HCT116 (cell line): ENCODE results near the gene DMRT2. TPM values are rescaled to one million over a fixed set of nuclear protein-coding genes. Genes with fewer than 3 reads are reported as not detected.

ENCODE experiments used
- ATAC-seq: fragments of 200-7000 bp; cut with Tn5 transposase; 2 replicates; pipeline ENCODE4 v1.9.1; 2020; ENCODE audit warnings: mild to moderate bottlenecking, moderate library complexity
- BruUV-seq: library from RNA; stranded (reverse); fragments of 400-500 nt; replicated peaks from 2 replicates; lab custom pipeline; 2021; lab: Mats Ljungman, UMichigan
- CTCF ChIA-PET: fragments of 300-600 bp; sonication (Branson Sonifier 250); formaldehyde crosslinking; loops from one replicate; lab custom pipeline; 2021; ENCODE audit warnings: antibody characterized with exemption; lab: Charles Lee
- POLR2A ChIA-PET: fragments of 300-600, 350-600 bp; sonication (Branson Sonifier 250); formaldehyde crosslinking; loops from one replicate; lab custom pipeline; 2021; ENCODE audit warnings: antibody characterized with exemption; lab: Charles Lee
- RAD21 ChIA-PET, 2 experiments: fragments of 300-600 bp; sonication (Branson Sonifier 250); formaldehyde crosslinking; loops; one replicate each; lab custom pipeline; 2023; ENCODE audit warnings: low total read pairs in 2 of 2; ENCODE audit not compliant: uncharacterized antibody in 2 of 2, unreplicated experiment in 2 of 2, low non-redundant PET in 1 of 2; lab: Charles Lee
- DNase-seq: peaks from one replicate; pipeline ENCODE4 v3.0.0-alpha.2; 2010; ENCODE audit warnings: low read depth, low spot score
- H2AFZ ChIP-seq: fragments of 200-600 bp; shearing (Covaris generic), sonication (generic); 2 replicates; pipeline ENCODE4 v1.6.1; 2017; ENCODE audit warnings: low read depth, mixed run types, mixed read lengths, antibody characterized with exemption, low read length; ENCODE audit not compliant: poor library complexity, severe bottlenecking
- H3K27ac ChIP-seq: 2 replicates; pipeline ENCODE4 v1.5.1; 2012; ENCODE audit warnings: low read depth, low read length
- H3K27me3 ChIP-seq: fragments of 200-600 bp; sonication (generic); 2 replicates; pipeline ENCODE4 v1.6.1; 2016; ENCODE audit warnings: mixed run types, low read length, mixed read lengths; ENCODE audit not compliant: insufficient read depth
- H3K36me3 ChIP-seq, 2 experiments: fragments of 200-500 bp in 1 of 2; fragments of 200-600 bp in 1 of 2; sonication (Bioruptor generic) in 1 of 2; sonication (generic) in 1 of 2; 2 replicates each; pipeline versions ENCODE4 v1.5.1 to v1.6.1; 2014 to 2016; ENCODE audit warnings: low read length in 2 of 2, inconsistent platforms in 1 of 2, mixed read lengths in 1 of 2, mixed run types in 1 of 2; ENCODE audit not compliant: insufficient read depth in 2 of 2, control insufficient read depth in 1 of 2
- H3K4me1 ChIP-seq, 2 experiments: fragments of 200-600 bp in 1 of 2; sonication (generic) in 1 of 2; 2 replicates each; pipeline versions ENCODE4 v1.5.1 to v1.6.1; 2012 to 2017; ENCODE audit warnings: low read length in 2 of 2, inconsistent platforms in 1 of 2, mild to moderate bottlenecking in 1 of 2, mixed read lengths in 1 of 2, mixed run types in 1 of 2, moderate library complexity in 1 of 2; ENCODE audit not compliant: insufficient read depth in 2 of 2, control insufficient read depth in 1 of 2
- H3K4me2 ChIP-seq: fragments of 200-600 bp; sonication (generic); 2 replicates; pipeline ENCODE4 v1.6.1; 2017; ENCODE audit warnings: mixed run types, low read length, mixed read lengths
- H3K4me3 ChIP-seq, 2 experiments: fragments of 200-600 bp in 1 of 2; sonication (generic) in 1 of 2; replicated peaks in 1 of 2; 2 replicates each; pipeline ENCODE4 v1.5.1; 2011 to 2016; ENCODE audit warnings: low read length in 2 of 2, control low read depth in 1 of 2, low read depth in 1 of 2, mild to moderate bottlenecking in 1 of 2, mixed read lengths in 1 of 2, mixed run types in 1 of 2
- H3K79me2 ChIP-seq: fragments of 200-600 bp; sonication (generic); 2 replicates; pipeline ENCODE4 v1.6.1; 2017; ENCODE audit warnings: mild to moderate bottlenecking, mixed run types, low read length, moderate library complexity, mixed read lengths; ENCODE audit not compliant: insufficient read depth
- H3K9ac ChIP-seq: fragments of 200-600 bp; sonication (generic); 2 replicates; pipeline ENCODE4 v1.6.1; 2016; ENCODE audit warnings: low read length, mixed read lengths
- H3K9me2 ChIP-seq: fragments of 200-600 bp; sonication (generic), shearing (Covaris generic); 2 replicates; pipeline ENCODE4 v1.6.1; 2017; ENCODE audit warnings: mixed run types, mild to moderate bottlenecking, moderate library complexity; ENCODE audit not compliant: insufficient read depth
- H3K9me3 ChIP-seq, 2 experiments: fragments of 200-500 bp in 1 of 2; fragments of 200-600 bp in 1 of 2; sonication (Bioruptor generic) in 1 of 2; sonication (generic) in 1 of 2; 2 replicates each; pipeline ENCODE4 v1.6.1; 2014 to 2017; ENCODE audit warnings: low read length in 2 of 2, mixed read lengths in 2 of 2, inconsistent platforms in 1 of 2, low read depth in 1 of 2, mild to moderate bottlenecking in 1 of 2, mixed run types in 1 of 2, moderate library complexity in 1 of 2; ENCODE audit not compliant: control insufficient read depth in 1 of 2, insufficient read depth in 1 of 2
- H4K20me1 ChIP-seq: fragments of 200-600 bp; sonication (generic), shearing (Covaris generic); 2 replicates; pipeline ENCODE4 v1.6.1; 2017; ENCODE audit warnings: mixed run types, mild to moderate bottlenecking, moderate library complexity; ENCODE audit not compliant: insufficient read depth
- ATF3 ChIP-seq: IDR thresholded peaks from 2 replicates; pipeline ENCODE4 v1.6.1; 2012
- CEBPB ChIP-seq: IDR thresholded peaks from 2 replicates; pipeline ENCODE4 v1.6.1; 2012; ENCODE audit warnings: low read depth
- EGR1 ChIP-seq: IDR thresholded peaks from 2 replicates; pipeline ENCODE4 v1.6.1; 2012; ENCODE audit warnings: low read depth
- POLR2A ChIP-seq: IDR thresholded peaks from 2 replicates; pipeline ENCODE4 v1.7.0; 2011; ENCODE audit warnings: borderline replicate concordance; ENCODE audit not compliant: insufficient read depth, insufficient read length; ENCODE audit errors: extremely low read depth
- TCF7L2 ChIP-seq: IDR thresholded peaks from 2 replicates; pipeline ENCODE4 v1.7.0; 2011; ENCODE audit warnings: borderline replicate concordance, inconsistent platforms; ENCODE audit not compliant: insufficient read depth, insufficient read length; ENCODE audit errors: extremely low read depth
- intact Hi-C: fragments of 100-400 bp; cut with micrococcal nuclease; formaldehyde crosslinking; loops from 2 replicates; pipeline ENCODE4 v1.10.0; 2022
- total RNA-seq: library from RNA; stranded (reverse); gene quantifications from one replicate; pipeline ENCODE4 v1.2.1, GENCODE V29; 2021; ENCODE audit not compliant: unreplicated experiment
- TF ChIP-seq, protein P1 (sequence below): IDR thresholded peaks from 2 replicates; pipeline ENCODE4 v1.6.1; 2012; ENCODE audit warnings: low read depth

Gene DMRT2
- total RNA-seq, 1 experiment from 2014 or later, result 0.17 TPM

- intact Hi-C loops, result no loop called here
- RAD21 ChIA-PET, result no interaction called here
- Histone ChIP-seq H3K4me3 (no peak overlapping the region), H3K79me2 (no peaks in the 10 kb centered on the region), H3K27me3 (no peaks in the 10 kb centered on the region), H3K4me2 (no peak overlapping the region), H3K4me1 (no peaks in the 10 kb centered on the region), H3K9me3 (peaks cover 0 to 6% of the 10 kb centered on the region in 2 experiments; a peak in 1 of 4 replicates), H3K9me2 (no peaks in the 10 kb centered on the region), H4K20me1 (no peaks in the 10 kb centered on the region), H3K9ac (no peak overlapping the region), H2AFZ (no peak overlapping the region), H3K36me3 (no peaks in the 10 kb centered on the region), H3K27ac (no peak overlapping the region)
- CTCF ChIA-PET, result interaction anchor here (0.7 kb wide), 1 partner anchor 14 kb away, joined by 5 read pairs; no protein-coding TSS in a partner anchor
- DNase-seq, result no peak
- TF ChIP-seq POLR2A (no peak), CEBPB (no peak), ATF3 (no peak), TCF7L2 (no peak)
- no peak for ATAC-seq
- no TSS peak for BruUV-seq
- POLR2A ChIA-PET, result no interaction called here
Measured at GRCh38 chr9:1024112-1024511, 26.0 kb upstream of the DMRT2 start.

GRCh38 chr9:1025131-1025530 is 25.0 kb upstream of the DMRT2 start:
- Histone ChIP-seq H3K9me2 (no peaks in the 10 kb centered on the region), H3K4me2 (no peak overlapping the region), H3K27ac (no peak overlapping the region), H3K4me3 (no peak overlapping the region), H3K9me3 (peaks cover 0 to 6% of the 10 kb centered on the region in 2 experiments; a peak in 1 of 4 replicates), H3K79me2 (no peaks in the 10 kb centered on the region), H2AFZ (no peak overlapping the region), H3K4me1 (no peaks in the 10 kb centered on the region), H3K9ac (no peak overlapping the region), H3K27me3 (no peaks in the 10 kb centered on the region), H3K36me3 (no peaks in the 10 kb centered on the region), H4K20me1 (no peaks in the 10 kb centered on the region)
- ATAC-seq (no peak), DNase-seq (no peak)
- POLR2A ChIA-PET, result no interaction called here
- BruUV-seq, result no TSS peak
- RAD21 ChIA-PET, result no interaction called here
- no peak for TF ChIP-seq TCF7L2
- no peak for TF ChIP-seq POLR2A
- TF ChIP-seq EGR1, result no peak
- no peak for TF ChIP-seq CEBPB
- TF ChIP-seq ATF3, result no peak
- TF ChIP-seq, protein P1, sequence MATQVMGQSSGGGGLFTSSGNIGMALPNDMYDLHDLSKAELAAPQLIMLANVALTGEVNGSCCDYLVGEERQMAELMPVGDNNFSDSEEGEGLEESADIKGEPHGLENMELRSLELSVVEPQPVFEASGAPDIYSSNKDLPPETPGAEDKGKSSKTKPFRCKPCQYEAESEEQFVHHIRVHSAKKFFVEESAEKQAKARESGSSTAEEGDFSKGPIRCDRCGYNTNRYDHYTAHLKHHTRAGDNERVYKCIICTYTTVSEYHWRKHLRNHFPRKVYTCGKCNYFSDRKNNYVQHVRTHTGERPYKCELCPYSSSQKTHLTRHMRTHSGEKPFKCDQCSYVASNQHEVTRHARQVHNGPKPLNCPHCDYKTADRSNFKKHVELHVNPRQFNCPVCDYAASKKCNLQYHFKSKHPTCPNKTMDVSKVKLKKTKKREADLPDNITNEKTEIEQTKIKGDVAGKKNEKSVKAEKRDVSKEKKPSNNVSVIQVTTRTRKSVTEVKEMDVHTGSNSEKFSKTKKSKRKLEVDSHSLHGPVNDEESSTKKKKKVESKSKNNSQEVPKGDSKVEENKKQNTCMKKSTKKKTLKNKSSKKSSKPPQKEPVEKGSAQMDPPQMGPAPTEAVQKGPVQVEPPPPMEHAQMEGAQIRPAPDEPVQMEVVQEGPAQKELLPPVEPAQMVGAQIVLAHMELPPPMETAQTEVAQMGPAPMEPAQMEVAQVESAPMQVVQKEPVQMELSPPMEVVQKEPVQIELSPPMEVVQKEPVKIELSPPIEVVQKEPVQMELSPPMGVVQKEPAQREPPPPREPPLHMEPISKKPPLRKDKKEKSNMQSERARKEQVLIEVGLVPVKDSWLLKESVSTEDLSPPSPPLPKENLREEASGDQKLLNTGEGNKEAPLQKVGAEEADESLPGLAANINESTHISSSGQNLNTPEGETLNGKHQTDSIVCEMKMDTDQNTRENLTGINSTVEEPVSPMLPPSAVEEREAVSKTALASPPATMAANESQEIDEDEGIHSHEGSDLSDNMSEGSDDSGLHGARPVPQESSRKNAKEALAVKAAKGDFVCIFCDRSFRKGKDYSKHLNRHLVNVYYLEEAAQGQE, result no peak
- intact Hi-C loops, result no loop called here
- CTCF ChIA-PET, result no interaction called here
